Measurements from ENCODE around the gene ASXL2.
"Not testable (repeated sequence)": the region's sequence is repeated elsewhere in the genome, so short reads cannot be mapped to it uniquely, and the experiment has no call there.

ASXL2 gene

DNA sequence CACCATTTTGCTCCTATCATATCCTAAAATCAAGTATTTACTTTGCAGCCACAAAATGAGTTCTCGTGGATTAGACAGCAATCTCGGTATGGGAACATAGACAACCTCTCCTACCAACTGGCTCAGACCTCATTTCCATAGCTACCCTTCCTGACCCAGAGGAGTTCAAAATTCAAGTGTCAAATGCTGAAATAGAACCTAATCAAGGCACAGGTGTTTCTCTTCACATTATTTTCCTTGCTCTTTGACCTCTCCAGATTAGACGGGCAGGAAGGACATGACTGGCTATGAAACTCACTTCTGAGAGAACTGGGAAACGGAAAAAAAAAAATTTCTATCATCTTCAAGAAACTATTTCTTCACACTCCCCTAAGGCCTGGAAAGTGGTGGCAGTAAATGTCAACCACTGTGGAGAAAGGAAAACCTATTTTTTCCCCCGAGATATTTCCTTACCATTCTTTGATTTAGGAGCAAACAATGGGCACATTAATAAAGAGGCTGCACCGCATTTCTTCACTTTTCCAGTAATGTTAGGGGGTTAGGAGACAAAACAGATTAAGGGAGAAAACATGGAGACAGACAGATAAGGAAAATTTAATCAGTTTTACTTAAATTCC is 141.3 kb downstream of the ASXL2 start:
- DNase-seq (ENCODE audit: low read depth in 2 of 2): no peak

- no peak for DNase-seq (ENCODE audit: low read depth in 2 of 2)
These were observed 142.5 kb downstream of the ASXL2 start for GRCh38 chr2:25735835-25736234.

DNA sequence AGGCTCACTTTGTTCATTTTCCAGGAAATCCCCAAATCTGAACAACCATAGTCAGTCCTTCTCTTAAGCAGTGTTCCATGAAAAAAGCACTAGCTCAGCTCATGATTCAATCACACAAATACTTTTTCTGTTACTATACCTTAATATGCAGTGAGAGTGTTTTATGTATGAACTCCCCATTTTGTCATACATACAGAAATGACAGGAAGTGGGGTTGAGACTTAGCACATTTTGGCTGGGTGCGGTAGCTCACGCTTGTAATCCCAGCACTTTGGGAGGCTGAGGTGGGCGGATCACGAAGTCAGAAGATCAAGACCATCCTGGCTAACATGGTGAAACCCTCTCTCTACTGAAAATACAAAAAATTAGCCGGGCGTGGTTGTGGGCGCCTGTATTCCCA is 149.7 kb downstream of the ASXL2 start:
- DNase-seq (ENCODE audit: low read depth in 2 of 2): no peak

DNA sequence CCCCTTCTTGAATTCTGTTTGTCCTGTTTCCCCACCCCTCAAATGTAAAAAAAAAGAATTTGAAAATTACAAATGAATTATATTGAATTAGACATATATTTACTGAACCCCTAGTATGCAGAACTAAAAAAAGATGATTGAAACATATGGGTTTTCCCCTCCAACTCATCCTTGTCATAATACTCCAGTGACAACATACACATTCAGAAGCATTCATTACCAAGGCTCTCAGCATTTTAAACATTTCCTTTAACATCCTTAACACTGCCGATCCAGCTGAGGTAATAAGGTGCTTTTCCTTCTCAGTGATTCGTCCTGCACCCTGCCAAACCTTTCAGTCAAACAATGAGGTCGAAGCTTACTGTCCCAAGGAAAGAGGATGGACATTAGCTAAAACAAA is 151.8 kb downstream of the ASXL2 start:
- DNase-seq (ENCODE audit: low read depth in 2 of 2): no peak

GRCh38 chr2:25725877-25726276 is 152.4 kb downstream of the ASXL2 start:
- DNase-seq (ENCODE audit: low read depth in 2 of 2): no peak

DNA sequence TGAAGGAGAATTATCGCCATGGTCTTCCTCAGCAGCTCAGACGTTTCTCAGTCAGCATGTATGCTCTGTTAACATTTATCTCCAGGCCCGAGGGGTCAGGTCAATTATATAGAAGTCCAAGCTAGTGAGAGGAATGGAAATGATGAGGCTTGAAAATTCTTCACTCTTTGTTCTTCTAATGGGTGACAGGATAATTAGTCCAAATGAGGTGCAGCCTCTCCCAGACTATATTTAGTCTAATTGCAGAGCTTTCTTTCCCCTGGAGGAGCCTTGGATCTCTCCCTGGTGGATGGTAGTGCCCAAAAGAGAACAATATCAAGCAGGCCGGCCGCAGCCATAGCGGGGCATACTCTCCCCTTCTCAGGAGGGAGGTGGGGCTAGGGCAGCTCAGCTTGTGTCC is 153.5 kb downstream of the ASXL2 start:
- DNase-seq (ENCODE audit: low read depth in 2 of 2): no peak

- no peak for DNase-seq (ENCODE audit: low read depth in 2 of 2)
These were observed 156.1 kb downstream of the ASXL2 start for GRCh38 chr2:25722224-25722623.

DNA sequence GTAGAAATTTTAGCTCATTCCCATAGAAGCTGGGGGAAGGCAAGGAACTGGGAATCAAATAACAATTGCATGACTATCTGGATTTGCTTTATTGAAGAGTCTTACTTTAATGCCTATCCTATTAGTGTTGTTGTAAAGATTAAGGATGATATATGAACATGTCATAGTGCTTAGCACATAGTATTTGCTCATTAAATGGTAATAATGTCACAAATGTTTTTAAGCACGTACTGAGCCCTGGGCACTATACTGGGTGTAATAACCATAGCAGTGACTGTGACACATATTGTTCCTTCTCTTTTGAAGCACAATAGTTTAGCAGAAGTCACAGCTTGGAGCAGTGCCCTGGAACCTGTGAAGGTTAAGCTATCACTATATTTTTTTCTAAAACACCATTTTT is 157.7 kb downstream of the ASXL2 start:
- DNase-seq (ENCODE audit: low read depth in 2 of 2): no peak

GRCh38 chr2:25714740-25715139 is 163.5 kb downstream of the ASXL2 start:
- no peak for DNase-seq (ENCODE audit: low read depth in 2 of 2)

DNA sequence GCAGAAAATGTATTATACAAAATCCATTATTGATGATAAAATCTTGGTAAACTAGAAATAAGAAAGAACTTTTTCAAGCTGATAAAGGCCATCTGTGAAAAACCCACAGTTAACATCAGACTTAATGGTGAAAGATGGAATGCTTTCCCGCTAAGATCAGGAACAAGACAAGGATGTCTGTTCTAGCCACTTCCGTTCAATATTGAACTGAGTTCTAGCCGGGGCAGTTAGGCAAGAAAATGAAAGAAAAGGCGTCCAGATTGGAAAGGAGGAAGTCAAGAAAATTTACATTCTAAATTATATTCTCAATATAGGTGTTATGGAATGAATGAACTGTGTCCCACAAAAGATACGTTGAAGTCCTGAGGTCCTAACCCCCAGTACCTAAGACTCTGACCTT is 165.8 kb downstream of the ASXL2 start:
- no peak for DNase-seq (ENCODE audit: low read depth in 2 of 2)

DNA sequence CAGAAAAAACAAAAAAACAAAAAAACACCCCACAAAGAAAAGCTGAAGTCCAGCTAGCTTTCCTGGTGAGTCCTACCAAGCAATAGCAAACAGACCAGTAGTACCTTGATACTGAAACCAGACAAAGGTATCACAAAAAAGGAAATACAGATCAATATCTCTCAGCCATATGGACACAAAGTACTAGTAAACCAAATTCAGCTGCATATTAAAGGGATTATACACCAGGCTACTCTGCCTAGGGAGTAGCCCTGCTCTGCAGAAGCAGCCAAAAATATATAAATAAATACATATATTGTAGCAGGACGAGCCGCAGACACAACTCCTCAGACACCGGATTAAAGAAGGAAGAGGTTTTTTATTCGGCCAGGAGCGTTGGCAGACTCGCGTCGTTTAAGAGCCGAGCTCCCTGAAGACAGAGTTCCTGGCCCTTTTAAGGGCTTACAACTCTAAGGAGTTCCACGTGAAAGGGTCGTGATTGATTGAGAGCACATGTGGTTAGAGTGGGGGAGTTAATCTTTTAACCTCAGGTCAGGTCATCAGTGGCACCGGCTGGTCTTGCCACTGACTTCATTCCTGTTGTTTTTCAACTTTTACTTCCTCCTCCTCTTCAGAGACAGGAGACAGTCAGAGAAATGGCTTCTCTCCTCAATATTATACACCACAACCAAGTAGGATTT is 166.5 kb downstream of the ASXL2 start:
- no peak for DNase-seq (ENCODE audit: low read depth in 2 of 2)

- no peak for DNase-seq (ENCODE audit: low read depth in 2 of 2)
These were observed 167.5 kb downstream of the ASXL2 start for GRCh38 chr2:25710750-25711149.

DNA sequence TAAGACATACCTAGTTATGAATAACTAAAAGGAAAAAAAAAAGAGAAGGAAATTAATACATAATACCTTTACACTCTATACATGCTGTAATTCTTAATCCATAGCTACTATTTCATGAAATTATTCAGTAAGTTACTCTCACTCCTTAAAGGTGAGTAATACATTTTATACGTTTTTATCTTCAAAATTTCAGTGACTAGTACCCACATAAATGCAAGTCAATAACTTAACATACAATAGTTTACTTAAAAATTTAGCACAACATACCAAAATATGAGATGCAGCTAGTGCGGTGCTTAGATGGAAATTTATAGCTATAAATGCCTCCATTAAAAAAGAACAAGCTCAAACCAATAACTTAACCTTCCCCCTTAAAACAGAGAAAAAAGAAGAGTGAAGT is 168.9 kb downstream of the ASXL2 start:
- no peak for DNase-seq (ENCODE audit: low read depth in 2 of 2)

DNA sequence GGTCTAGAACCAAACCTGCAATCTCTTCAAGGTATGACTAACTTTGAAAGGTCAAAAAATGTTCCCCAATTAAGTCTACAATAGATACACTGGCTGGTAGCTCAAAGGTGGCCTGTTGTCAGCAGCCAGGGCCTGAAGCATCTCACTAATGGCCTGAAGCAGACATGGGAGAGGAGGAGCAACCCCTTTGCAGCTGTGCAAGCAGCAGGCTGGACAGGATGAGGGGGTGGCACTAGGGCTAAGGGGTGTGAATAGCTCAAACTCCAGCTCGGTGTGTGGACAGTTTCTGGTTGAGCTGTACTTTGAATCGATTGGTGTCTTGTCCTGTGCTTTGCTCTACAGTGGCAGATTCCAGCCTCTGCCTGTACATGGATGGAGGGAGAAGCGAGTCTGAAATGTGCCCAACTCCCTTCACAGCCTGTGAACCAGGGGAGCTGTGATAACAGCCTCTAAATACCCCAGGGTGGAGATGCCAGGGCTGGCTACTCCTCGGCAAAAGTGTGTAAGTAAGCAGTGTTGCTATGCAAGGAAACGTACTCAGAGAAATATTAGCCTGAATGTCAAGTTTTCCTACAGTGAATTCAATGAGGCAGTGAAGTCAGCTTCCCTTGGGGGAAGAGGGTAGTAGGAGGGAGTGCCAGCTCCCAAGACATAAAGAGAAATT is 170.2 kb downstream of the ASXL2 start:
- no peak for DNase-seq (ENCODE audit: low read depth in 2 of 2)

GRCh38 chr2:25705575-25705974 is 172.7 kb downstream of the ASXL2 start:
- not testable (repeated sequence) for DNase-seq (ENCODE audit: low read depth in 2 of 2)

GRCh38 chr2:25701801-25702200 is 176.5 kb downstream of the ASXL2 start:
- no peak for DNase-seq (ENCODE audit: low read depth in 2 of 2)

DNA sequence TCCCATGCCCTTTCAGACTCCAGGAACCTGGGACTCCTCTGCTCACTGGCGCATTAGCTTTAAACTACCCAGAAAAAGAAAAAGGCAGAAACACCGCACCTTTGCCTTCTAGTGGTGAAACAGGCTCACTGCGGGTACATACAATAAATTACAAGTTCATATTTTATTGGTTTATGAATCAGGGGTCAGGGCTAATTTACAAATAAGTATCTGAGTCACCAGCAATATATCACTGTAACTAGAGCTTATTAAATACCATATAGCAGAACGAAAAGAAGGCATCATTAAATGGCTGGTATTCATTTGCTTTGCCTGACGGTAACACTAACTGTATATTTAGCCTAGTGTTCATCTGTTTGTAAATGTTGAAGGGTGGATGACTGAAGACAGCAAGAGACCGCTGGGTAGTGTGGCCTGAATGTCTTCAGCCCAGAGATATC is 178.0 kb downstream of the ASXL2 start:
- no peak for DNase-seq (ENCODE audit: low read depth in 2 of 2)

GRCh38 chr2:25699216-25699615 is 179.1 kb downstream of the ASXL2 start:
- no peak for DNase-seq (ENCODE audit: low read depth in 2 of 2)

DNA sequence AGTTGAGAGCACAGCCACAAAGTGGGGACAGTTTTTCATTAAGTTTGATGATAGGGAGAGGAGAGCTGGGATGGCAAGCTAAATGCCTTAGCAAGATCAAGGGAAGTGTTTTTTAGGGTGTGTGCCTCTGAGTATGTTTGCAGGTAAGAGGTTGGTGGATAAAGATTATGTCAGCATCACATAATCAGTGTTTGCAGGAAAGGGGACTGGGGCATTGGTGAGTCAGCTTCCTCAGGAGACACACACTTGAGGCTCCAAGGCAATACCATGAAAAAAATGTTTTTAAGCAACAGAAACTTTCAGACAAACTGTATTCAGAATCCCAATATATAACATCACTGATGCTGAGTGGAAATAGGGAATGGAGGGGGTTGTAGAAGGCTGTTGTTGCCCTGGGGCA is 179.5 kb downstream of the ASXL2 start:
- DNase-seq (ENCODE audit: low read depth in 2 of 2): no peak

GRCh38 chr2:25697559-25698341 is 180.5 kb downstream of the ASXL2 start:
- no peak for DNase-seq (ENCODE audit: low read depth in 2 of 2)

GRCh38 chr2:25692737-25693445 is 185.4 kb downstream of the ASXL2 start:
- no peak for DNase-seq (ENCODE audit: low read depth in 2 of 2)

DNA sequence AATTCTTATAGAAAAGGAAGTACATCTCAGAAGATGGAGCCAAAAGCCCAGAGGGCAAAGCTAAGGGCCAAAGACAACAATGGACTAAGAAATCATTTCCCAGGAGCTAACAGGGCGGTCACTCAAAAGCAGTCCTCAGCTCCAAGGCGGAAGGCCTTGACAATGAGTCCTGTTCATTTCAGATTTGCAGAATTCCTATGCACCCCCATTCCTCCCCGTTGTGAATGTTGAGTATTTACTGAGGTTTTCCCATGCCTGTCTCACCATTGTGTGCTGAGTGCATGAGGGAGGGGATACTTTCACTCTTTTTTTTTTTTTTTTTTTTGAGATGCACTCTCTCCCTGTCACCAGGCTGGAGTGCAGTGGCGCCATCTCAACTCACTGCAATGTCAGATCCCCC is 186.1 kb downstream of the ASXL2 start:
- no peak for DNase-seq (ENCODE audit: low read depth in 2 of 2)

All from activated CD8-positive, alpha-beta memory T cell treated with anti-CD3 and anti-CD28 coated beads for 4 hours (primary cell).